Stomach (tissue), 9 donors: ENCODE data around the gene FOXL1. TPM values are rescaled to one million over a fixed set of nuclear protein-coding genes. Genes with fewer than 3 reads are reported as not detected.

ENCODE experiments used
- DNase-seq, 2 donors: peaks; one replicate each; pipeline versions ENCODE4 v3.0.0 to v3.0.0-alpha.2; 2013 to 2019
- H3K27ac ChIP-seq, 5 donors: fragments of 200-600 bp in 4 of 5; sonication (generic) in 4 of 5; one replicate each; pipeline ENCODE4 v1.5.1; 2013 to 2019; ENCODE audit warnings: mild to moderate bottlenecking in 1 of 5, moderate library complexity in 1 of 5
- H3K27me3 ChIP-seq, 3 donors: fragments of 200-600 bp; sonication (generic); one replicate each; pipeline ENCODE4 v1.5.1; 2017 to 2019; ENCODE audit warnings: mixed run types in 1 of 3
- H3K36me3 ChIP-seq, 4 donors: fragments of 200-600 bp; sonication (generic); 1 replicate in 3 of 4; 2 replicates in 1 of 4; pipeline ENCODE4 v1.5.1; 2016 to 2019
- H3K4me1 ChIP-seq, 4 donors: fragments of 200-600 bp; sonication (generic); one replicate each; pipeline ENCODE4 v1.5.1; 2016 to 2019
- H3K4me3 ChIP-seq, 4 donors: fragments of 200-600 bp; sonication (generic) in 3 of 4; one replicate each; pipeline ENCODE4 v1.5.1; 2016 to 2019; ENCODE audit warnings: mild to moderate bottlenecking in 1 of 4
- H3K9me3 ChIP-seq, 4 donors: fragments of 200-600 bp; sonication (generic); one replicate each; pipeline ENCODE4 v1.5.1; 2016 to 2019
- CTCF ChIP-seq, 7 experiments: fragments of 450-650 bp in 4 of 7; fragments of 200-600 bp in 3 of 7; sonication (generic) in 3 of 7; IDR thresholded peaks; one replicate each; pipeline ENCODE4 v1.5.1; 2016 to 2019; ENCODE audit warnings: antibody characterized with exemption in 7 of 7, control low read depth in 2 of 7, mild to moderate bottlenecking in 1 of 7
- EP300 ChIP-seq: sonication (generic); formaldehyde crosslinking; IDR thresholded peaks from one replicate; pipeline ENCODE4 v1.6.1; 2017; ENCODE audit warnings: antibody characterized with exemption
- POLR2A ChIP-seq, 4 donors: fragments of 450-650 bp; IDR thresholded peaks; one replicate each; pipeline ENCODE4 v1.6.1; 2016; ENCODE audit warnings: antibody characterized with exemption in 4 of 4, control low read depth in 2 of 4, mild to moderate bottlenecking in 1 of 4, moderate library complexity in 1 of 4
- POLR2AphosphoS5 ChIP-seq, 3 donors: sonication (generic); formaldehyde crosslinking; IDR thresholded peaks; one replicate each; pipeline ENCODE4 v1.6.1; 2016; ENCODE audit warnings: antibody characterized with exemption in 3 of 3
- WGBS, 5 donors: extraction: QIAGEN DNeasy Blood & Tissue Kit in 3 of 5; methylation state at CpG; one replicate each; pipeline versions ENCODE4 v1.1.5 to v1.1.7; 2013 to 2018; 5-methylcytosine and 5-hydroxymethylcytosine counted together
- intact Hi-C: fragments of 100-400 bp; cut with DNase I; formaldehyde crosslinking; loops from one replicate; pipeline ENCODE4 v1.15.1; 2023; ENCODE audit warnings: low total_unique reads
- polyA plus RNA-seq, 3 donors: library from polyadenylated mRNA; stranded (reverse); fragments of 200-250 nt; gene quantifications; one replicate each; pipeline ENCODE4 v1.2.3, GENCODE V29; 2013
- total RNA-seq, 5 donors: library from RNA; depleted of rRNA; stranded (reverse); fragments of >200 nt; gene quantifications; one replicate each; pipeline versions ENCODE4 v1.1.0 to v1.2.3, GENCODE V29; 2014 to 2016
- donor health status: healthy with polysubstance abuse.
- donor health status: Bipolar disorder and iron deficiency.
- donor health status: healthy.

FOXL1 gene
- total and polyA plus RNA-seq, 8 donors, result 0.60 to 12.7 (median 5.2) TPM; not detected in 2

GRCh38 chr16:86631444-86631843, 53.1 kb downstream of the FOXL1 start:
- DNase-seq, result no peak
- H3K36me3 ChIP-seq, result no peaks in the 10 kb centered on the region
- H3K27me3 ChIP-seq, result peaks cover 0 to 29% (median 0%) of the 10 kb centered on the region in 3 donors
- H3K4me1 ChIP-seq, result no peaks in the 10 kb centered on the region
- 23 to 57% (median 42%) methylated on average over 9 of the region's 9 CpGs for WGBS, 5 donors
- H3K4me3 ChIP-seq, result no peak overlapping the region
- no peak overlapping the region for H3K27ac ChIP-seq
- intact Hi-C loops, result no loop called here
- no peaks in the 10 kb centered on the region for H3K9me3 ChIP-seq
- TF ChIP-seq CTCF (IDR thresholded peaks at IDR 0.05), result no peak
- TF ChIP-seq POLR2AphosphoS5 (IDR thresholded peaks at IDR 0.05), result no peak
- no peak for TF ChIP-seq POLR2A (IDR thresholded peaks at IDR 0.05)
- no peak for TF ChIP-seq EP300

Other genes with a start within 250 kb of the FOXL1 start
- 10 to 100 TPM; 18.4 to 37.9 (median 26.9) TPM for gene FOXF1, start 68.0 kb upstream of the FOXL1 start, total RNA-seq
- 10 to 100 TPM; 15.7 to 18.2 (median 17.7) TPM for gene FOXF1, start 68.0 kb upstream of the FOXL1 start, polyA plus RNA-seq
- 10 to 100 TPM in 2 of 5 donors, 1 to 10 TPM in 3; 3.5 to 23.1 (median 8.0) TPM for gene MTHFSD, start 23.3 kb upstream of the FOXL1 start, total RNA-seq
- 10 to 100 TPM in 1 of 3 donors, 1 to 10 TPM in 2; 4.8 to 13.0 (median 7.0) TPM for gene MTHFSD, start 23.3 kb upstream of the FOXL1 start, polyA plus RNA-seq
- gene FOXC2, start 11.7 kb upstream of the FOXL1 start, total RNA-seq, result under 1 TPM in 1 of 5 donors, not detected in 4; 0.18 TPM
- under 1 TPM in 2 of 3 donors, not detected in 1; 0.08 to 0.12 TPM for gene FOXC2, start 11.7 kb upstream of the FOXL1 start, polyA plus RNA-seq